GM21360 (cell line): ENCODE measurements around the gene EWSR1.

Source experiments
- ATAC-seq: cut with Tn5 transposase; IDR thresholded peaks from one replicate; pipeline ENCODE4 v1.9.1; 2021; ENCODE audit warnings: mild to moderate bottlenecking, moderate library complexity; ENCODE audit not compliant: unreplicated experiment

The EWSR1 gene

GRCh38 chr22:29315286-29316140 is 47.4 kb downstream of the EWSR1 start, which contains the start of gene RASL10A:
Gene RASL10A, minus strand, starts transcription at chr22:29315697. Its CDS starts 451 bp downstream, at chr22:29315246.
- no peak for ATAC-seq

- no peak for ATAC-seq
Measured at GRCh38 chr22:29316141-29316828, 48.2 kb downstream of the EWSR1 start.

- ATAC-seq, result no peak
Measured at GRCh38 chr22:29317827-29318454, 49.9 kb downstream of the EWSR1 start.

- no peak for ATAC-seq
Measured at GRCh38 chr22:29319072-29319471, 51.0 kb downstream of the EWSR1 start.

- ATAC-seq, result no peak
Measured at GRCh38 chr22:29320546-29320945, 52.5 kb downstream of the EWSR1 start.

GRCh38 chr22:29323641-29324040 is 55.6 kb downstream of the EWSR1 start:
- no peak for ATAC-seq

- ATAC-seq, result no peak
Measured at GRCh38 chr22:29325356-29325755, 57.3 kb downstream of the EWSR1 start.

GRCh38 chr22:29325785-29326315 is 57.8 kb downstream of the EWSR1 start:
- ATAC-seq, result no peak

GRCh38 chr22:29326481-29326880 is 58.4 kb downstream of the EWSR1 start:
- no peak for ATAC-seq

GRCh38 chr22:29327089-29327764 is 59.2 kb downstream of the EWSR1 start:
- no peak for ATAC-seq

- ATAC-seq, result no peak
Measured at GRCh38 chr22:29328055-29328454, 60.0 kb downstream of the EWSR1 start.

- no peak for ATAC-seq
Measured at GRCh38 chr22:29328566-29329500, 60.8 kb downstream of the EWSR1 start.

GRCh38 chr22:29329581-29329980 is 61.5 kb downstream of the EWSR1 start:
- ATAC-seq, result no peak

- no peak for ATAC-seq
Measured at GRCh38 chr22:29330291-29330690, 62.2 kb downstream of the EWSR1 start.

- ATAC-seq, result no peak
Measured at GRCh38 chr22:29330753-29331152, 62.7 kb downstream of the EWSR1 start.

GRCh38 chr22:29331213-29331612 is 63.1 kb downstream of the EWSR1 start:
- ATAC-seq, result no peak

GRCh38 chr22:29331658-29332300 is 63.7 kb downstream of the EWSR1 start:
- ATAC-seq, result no peak

- no peak for ATAC-seq
Measured at GRCh38 chr22:29332886-29333496, 64.9 kb downstream of the EWSR1 start.

GRCh38 chr22:29334148-29334547 is 66.1 kb downstream of the EWSR1 start:
- ATAC-seq, result no peak
